K562 (cell line): ENCODE results near the gene USP7. TPM values are rescaled to one million over a fixed set of nuclear protein-coding genes. Genes with fewer than 3 reads are reported as not detected.

Source experiments
- ATAC-seq: fragments of 200-7000 bp; cut with Tn5 transposase; 3 replicates; pipeline ENCODE4 v1.9.1; 2020; ENCODE audit warnings: moderate library complexity
- BruUV-seq: library from RNA; stranded (reverse); fragments of 400-500 nt; replicated peaks from 2 replicates; lab custom pipeline; 2021; lab: Mats Ljungman, UMichigan
- CTCF ChIA-PET: fragments of 300-600 bp; formaldehyde crosslinking; extraction: SDS; loops from one replicate; lab custom pipeline; 2021; ENCODE audit warnings: low intra/inter-chr PET ratio; lab: Yijun Ruan, JAX
- POLR2A ChIA-PET: fragments of 300-600, 350-650 bp; sonication (Branson Sonifier 250); formaldehyde crosslinking; extraction: SDS; loops from one replicate; lab custom pipeline; 2021; ENCODE audit warnings: antibody characterized with exemption, inconsistent platforms; lab: Yijun Ruan, JAX
- DNase-seq, 4 experiments: peaks; one replicate each; pipeline versions ENCODE4 v3.0.0 to v3.0.0-alpha.2; 2011 to 2018; ENCODE audit warnings: low spot score in 3 of 4, mixed read lengths in 3 of 4; ENCODE audit errors: extremely low read depth in 1 of 4
- FAIRE-seq: peaks from 2 replicates; lab custom pipeline; 2011; peaks lifted over from hg19 to GRCh38; lab: Jason Lieb, UNC
- H2AFZ ChIP-seq: 2 replicates; pipeline ENCODE4 v1.6.0; 2011; ENCODE audit warnings: low read depth, low read length, control low read depth, inconsistent platforms
- H3K27ac ChIP-seq: fragments of 200-600 bp; 3 replicates; pipeline ENCODE4 v1.8.0; 2011; ENCODE audit warnings: low read depth, mild to moderate bottlenecking, control low read depth, inconsistent platforms, low read length, moderate library complexity, mixed read lengths; ENCODE audit errors: extremely low read depth
- H3K27me3 ChIP-seq, 2 experiments: fragments of 300-600 bp in 1 of 2; 2 replicates in 1 of 2; 3 replicates in 1 of 2; pipeline versions ENCODE4 v1.6.0 to v1.8.0; 2011; ENCODE audit warnings: inconsistent platforms in 2 of 2, low read length in 2 of 2, mild to moderate bottlenecking in 1 of 2, mixed read lengths in 1 of 2, moderate library complexity in 1 of 2; ENCODE audit not compliant: control insufficient read depth in 2 of 2, insufficient read depth in 2 of 2
- H3K36me3 ChIP-seq: fragments of 300-600 bp; 3 replicates; pipeline ENCODE4 v1.8.0; 2011; ENCODE audit warnings: mild to moderate bottlenecking, low read length, inconsistent platforms; ENCODE audit not compliant: control insufficient read depth, insufficient read depth
- H3K4me1 ChIP-seq, 2 experiments: fragments of 200-600 bp in 1 of 2; replicated peaks in 1 of 2; 2 replicates in 1 of 2; 3 replicates in 1 of 2; pipeline versions ENCODE4 v1.5.1 to v1.8.0; 2011; ENCODE audit warnings: inconsistent platforms in 2 of 2, low read length in 2 of 2, mild to moderate bottlenecking in 1 of 2, mixed read lengths in 1 of 2, moderate library complexity in 1 of 2; ENCODE audit not compliant: control insufficient read depth in 2 of 2, insufficient read depth in 2 of 2
- H3K4me2 ChIP-seq: 2 replicates; pipeline ENCODE4 v1.6.1; 2011; ENCODE audit warnings: low read length, control low read depth, inconsistent platforms, mixed read lengths; ENCODE audit not compliant: insufficient read depth
- H3K4me3 ChIP-seq: fragments of 200-600 bp; sonication (generic), shearing (Covaris generic); 2 replicates; pipeline ENCODE4 v1.5.1; 2016; ENCODE audit warnings: control low read depth, inconsistent platforms
- H3K79me2 ChIP-seq: fragments of 200-600 bp; 3 replicates; pipeline ENCODE4 v1.8.0; 2011; ENCODE audit warnings: low read length, inconsistent platforms; ENCODE audit not compliant: control insufficient read depth, insufficient read depth
- H3K9ac ChIP-seq, 2 experiments: 2 replicates each; pipeline versions ENCODE4 v1.6.0 to v1.6.1; 2011; ENCODE audit warnings: low read depth in 2 of 2, low read length in 2 of 2, control low read depth in 1 of 2, inconsistent platforms in 1 of 2, mild to moderate bottlenecking in 1 of 2, mixed read lengths in 1 of 2; ENCODE audit not compliant: insufficient read depth in 1 of 2
- H3K9me1 ChIP-seq: one replicate; pipeline ENCODE4 v1.6.0; 2011; ENCODE audit warnings: inconsistent platforms, mild to moderate bottlenecking, low read length, moderate library complexity; ENCODE audit not compliant: control insufficient read depth, insufficient read depth
- H3K9me3 ChIP-seq: replicated peaks from 2 replicates; pipeline ENCODE4 v1.5.1; 2011; ENCODE audit warnings: low read depth, low read length, inconsistent platforms; ENCODE audit not compliant: control insufficient read depth, insufficient read depth
- H4K20me1 ChIP-seq: replicated peaks from 2 replicates; pipeline ENCODE4 v1.6.1; 2011; ENCODE audit warnings: low read length, inconsistent platforms, mixed read lengths; ENCODE audit not compliant: control insufficient read depth, insufficient read depth
- BCL6 ChIP-seq: fragments of 250-450 bp; sonication (Bioruptor Pico); IDR thresholded peaks from 2 replicates; pipeline ENCODE4 v1.4.0; 2020
- EP300 ChIP-seq: IDR thresholded peaks from 2 replicates; pipeline ENCODE4 v1.6.1; 2012; ENCODE audit warnings: low read length, improper control_type of control experiment
- L3MBTL2 ChIP-seq: fragments of 450-650 bp; IDR thresholded peaks from 2 replicates; pipeline ENCODE4 v1.6.1; 2016; ENCODE audit warnings: mild to moderate bottlenecking, moderate library complexity
- MTF1 ChIP-seq: fragments of 250-450 bp; sonication (Bioruptor Pico); IDR thresholded peaks from 2 replicates; pipeline ENCODE4 v1.9.0; 2021; ENCODE audit warnings: moderate library complexity, mild to moderate bottlenecking, inconsistent platforms, borderline replicate concordance
- NFIC ChIP-seq: fragments of 450-650 bp; IDR thresholded peaks from 2 replicates; pipeline ENCODE4 v1.6.1; 2017; ENCODE audit warnings: mild to moderate bottlenecking, inconsistent platforms
- OTX1 ChIP-seq: fragments of 450-650 bp; formaldehyde crosslinking; IDR thresholded peaks from 2 replicates; pipeline ENCODE4 v1.4.0; 2022; ENCODE audit warnings: mild to moderate bottlenecking
- PHF8 ChIP-seq: fragments of 200-600 bp; sonication (generic); IDR thresholded peaks from 2 replicates; pipeline ENCODE4 v1.6.1; 2012; ENCODE audit warnings: mixed run types, mild to moderate bottlenecking, inconsistent platforms, low read length, moderate library complexity, borderline replicate concordance
- ZBTB33 ChIP-seq: sonication (generic); formaldehyde crosslinking; IDR thresholded peaks from 2 replicates; pipeline ENCODE4 v1.8.1; 2023; ENCODE audit warnings: mild to moderate bottlenecking, missing genetic modification reagents
- ZNF224 ChIP-seq: sonication (generic); formaldehyde crosslinking; IDR thresholded peaks from 2 replicates; pipeline ENCODE4 v1.8.0; 2022; ENCODE audit warnings: mild to moderate bottlenecking, missing genetic modification reagents
- ZNF232 ChIP-seq: sonication (generic); formaldehyde crosslinking; IDR thresholded peaks from 2 replicates; pipeline ENCODE4 v1.8.0; 2022; ENCODE audit warnings: mild to moderate bottlenecking, missing genetic modification reagents
- WGBS: fragments of 100-300 bp; shearing (Covaris generic); methylation state at CpG from one replicate; pipeline ENCODE4 v1.1.6; 2016; ENCODE audit warnings: low coverage, mixed read lengths; ENCODE audit not compliant: insufficient coverage; ENCODE audit errors: missing lambda C conversion rate; 5-methylcytosine and 5-hydroxymethylcytosine counted together
- in situ Hi-C: fragments of 300-500 bp; cut with MboI; formaldehyde crosslinking; loops from 4 replicates; pipeline ENCODE4 v1.15.0; 2018; ENCODE audit warnings: inconsistent platforms, mixed read lengths
- intact Hi-C: fragments of 100-400 bp; cut with micrococcal nuclease; formaldehyde crosslinking; loops from 2 replicates; pipeline ENCODE4 v1.14.2; 2022
- polyA plus RNA-seq, 8 experiments: library from polyadenylated mRNA; depleted of rRNA in 4 of 8; stranded (reverse) in 5 of 8; unstranded in 3 of 8; fragments of >200 nt; fragmentation: Nextera tagmentation in 2 of 8; fragmentation: Illumina TruSeq in 1 of 8; extraction: Ambion mirVana in 2 of 8; extraction: Trizol in 1 of 8; gene quantifications; 2 replicates each; pipeline versions ENCODE4 v1.2.1 to v1.2.3, GENCODE V29; 2011 to 2014; ENCODE audit warnings: inconsistent platforms in 1 of 8, missing spikeins in 1 of 8
- total RNA-seq, 7 experiments: library from RNA; depleted of rRNA in 6 of 7; stranded (reverse); fragments of >200 nt in 6 of 7; fragmentation: Illumina TruSeq in 2 of 7; extraction: Trizol in 2 of 7; gene quantifications; 2 replicates each; pipeline versions ENCODE4 v1.2.1 to v1.2.3, GENCODE V29; 2011 to 2021; ENCODE audit warnings: low replicate concordance in 1 of 7
- TF ChIP-seq, protein P1 (sequence below): fragments of 450-650 bp; formaldehyde crosslinking; IDR thresholded peaks from 2 replicates; pipeline ENCODE4 v1.4.0; 2022; ENCODE audit warnings: mild to moderate bottlenecking, moderate library complexity
- TF ChIP-seq, protein P2 (sequence below): fragments of 250-450 bp; sonication (Bioruptor Pico); IDR thresholded peaks from 2 replicates; pipeline ENCODE4 v1.9.0; 2021; ENCODE audit warnings: mild to moderate bottlenecking, inconsistent platforms

USP7 gene
- total and polyA plus RNA-seq, 9 of the 15 experiments (the other 6 are each of a cell fraction or from before 2014, with no cell fraction given): 17.1 to 145 (median 57.9) TPM

DNA sequence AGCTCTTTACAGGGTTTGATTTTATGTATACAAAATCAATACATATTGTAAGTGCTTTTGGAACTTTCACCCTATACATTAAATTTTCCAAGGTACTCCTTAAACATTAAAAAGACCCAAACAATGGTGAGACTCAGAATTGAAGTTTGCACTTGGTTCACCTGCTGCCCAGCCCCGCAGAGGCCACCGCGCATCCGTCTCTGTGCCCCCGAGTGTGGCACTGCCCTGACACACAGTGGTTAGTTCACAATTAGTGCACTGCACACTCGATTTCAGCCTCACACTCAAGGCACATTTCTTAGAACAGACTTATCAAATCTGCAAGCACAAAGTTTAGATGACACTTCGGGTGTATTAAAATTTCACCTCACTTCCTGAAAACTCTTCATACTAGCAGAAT lies 38.3 kb downstream of the USP7 start:
- no peak for DNase-seq
- Histone ChIP-seq H3K4me3 (no peak overlapping the region), H4K20me1 (peaks cover 19% of the 10 kb centered on the region), H3K9me3 (no peaks in the 10 kb centered on the region), H3K36me3 (peaks cover 85% of the 10 kb centered on the region), H2AFZ (no peak overlapping the region), H3K9ac (no peak overlapping the region), H3K9me1 (no peaks in the 10 kb centered on the region), H3K4me1 (peaks cover 0 to 8% of the 10 kb centered on the region in 2 experiments; a peak in 1 of 5 replicates), H3K79me2 (peaks cover 60% of the 10 kb centered on the region), H3K27ac (no peak overlapping the region), H3K27me3 (no peaks in the 10 kb centered on the region), H3K4me2 (no peak overlapping the region)
- CTCF ChIA-PET: no interaction called here
- ATAC-seq: no peak
- intact Hi-C loops: no loop called here
- TF ChIP-seq ZNF232 (CRISPR knock-in tag) (no peak), PHF8 (no peak)
- in situ Hi-C loops: no loop called here
- 93% methylated on average over 7 of the region's 7 CpGs for WGBS
- no peak for FAIRE-seq
- BruUV-seq: no TSS peak
- POLR2A ChIA-PET: interaction anchor here (0.6 to 1.4 kb wide), 2 partner anchors 8 to 15 kb away, joined by 3 to 4 read pairs; no protein-coding TSS in a partner anchor

DNA sequence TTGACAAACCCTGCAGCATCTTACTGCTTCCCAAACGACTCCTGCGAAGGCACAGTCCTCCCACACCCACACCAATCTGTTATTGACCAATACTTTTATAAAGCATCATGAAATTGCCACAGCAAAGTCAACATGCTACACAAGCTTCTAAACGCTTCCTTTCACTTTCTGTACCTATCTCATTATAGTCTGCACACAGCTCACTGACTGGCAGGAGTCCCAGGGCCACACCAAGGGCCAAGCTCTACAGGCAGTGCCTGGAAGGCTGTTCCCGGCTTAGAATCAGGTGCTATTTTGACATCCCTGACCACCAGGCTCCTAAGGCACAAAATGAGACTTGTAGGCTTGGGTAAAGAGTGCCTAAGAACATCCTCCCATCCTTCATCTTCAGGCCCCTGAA lies 39.5 kb downstream of the USP7 start:
- Histone ChIP-seq H3K4me1 (peaks cover 0 to 16% of the 10 kb centered on the region in 2 experiments; a peak in 2 of 5 replicates), H3K9me3 (no peaks in the 10 kb centered on the region), H3K36me3 (peaks cover 87% of the 10 kb centered on the region), H3K9me1 (peaks cover 1% of the 10 kb centered on the region), H3K27ac (no peak overlapping the region), H3K4me3 (no peak overlapping the region), H3K4me2 (no peak overlapping the region), H2AFZ (no peak overlapping the region), H4K20me1 (peaks cover 20% of the 10 kb centered on the region), H3K9ac (no peak overlapping the region), H3K79me2 (peaks cover 47% of the 10 kb centered on the region), H3K27me3 (no peaks in the 10 kb centered on the region)
- WGBS: 87% methylated on average over 4 of the region's 4 CpGs
- in situ Hi-C loops (no loop called here), intact Hi-C loops (no loop called here)
- no TSS peak for BruUV-seq
- ChIA-PET POLR2A (interaction anchor here (1.4 kb wide), 1 partner anchor 13 kb away, joined by 4 read pairs; no protein-coding TSS in a partner anchor), CTCF (no interaction called here)
- no peak for FAIRE-seq
- DNase-seq: no peak
- ATAC-seq: no peak
- TF ChIP-seq BCL6 (CRISPR knock-in tag): no peak
- TF ChIP-seq ZNF224 (CRISPR knock-in tag): no peak
- TF ChIP-seq ZBTB33 (CRISPR knock-in tag): no peak
- no peak for TF ChIP-seq L3MBTL2
- TF ChIP-seq, protein P1, sequence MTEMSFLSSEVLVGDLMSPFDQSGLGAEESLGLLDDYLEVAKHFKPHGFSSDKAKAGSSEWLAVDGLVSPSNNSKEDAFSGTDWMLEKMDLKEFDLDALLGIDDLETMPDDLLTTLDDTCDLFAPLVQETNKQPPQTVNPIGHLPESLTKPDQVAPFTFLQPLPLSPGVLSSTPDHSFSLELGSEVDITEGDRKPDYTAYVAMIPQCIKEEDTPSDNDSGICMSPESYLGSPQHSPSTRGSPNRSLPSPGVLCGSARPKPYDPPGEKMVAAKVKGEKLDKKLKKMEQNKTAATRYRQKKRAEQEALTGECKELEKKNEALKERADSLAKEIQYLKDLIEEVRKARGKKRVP: no peak
- no peak for TF ChIP-seq EP300
- TF ChIP-seq OTX1 (CRISPR knock-in tag): no peak
- no peak for TF ChIP-seq MTF1 (CRISPR knock-in tag)
- TF ChIP-seq NFIC: no peak
- TF ChIP-seq, protein P2, sequence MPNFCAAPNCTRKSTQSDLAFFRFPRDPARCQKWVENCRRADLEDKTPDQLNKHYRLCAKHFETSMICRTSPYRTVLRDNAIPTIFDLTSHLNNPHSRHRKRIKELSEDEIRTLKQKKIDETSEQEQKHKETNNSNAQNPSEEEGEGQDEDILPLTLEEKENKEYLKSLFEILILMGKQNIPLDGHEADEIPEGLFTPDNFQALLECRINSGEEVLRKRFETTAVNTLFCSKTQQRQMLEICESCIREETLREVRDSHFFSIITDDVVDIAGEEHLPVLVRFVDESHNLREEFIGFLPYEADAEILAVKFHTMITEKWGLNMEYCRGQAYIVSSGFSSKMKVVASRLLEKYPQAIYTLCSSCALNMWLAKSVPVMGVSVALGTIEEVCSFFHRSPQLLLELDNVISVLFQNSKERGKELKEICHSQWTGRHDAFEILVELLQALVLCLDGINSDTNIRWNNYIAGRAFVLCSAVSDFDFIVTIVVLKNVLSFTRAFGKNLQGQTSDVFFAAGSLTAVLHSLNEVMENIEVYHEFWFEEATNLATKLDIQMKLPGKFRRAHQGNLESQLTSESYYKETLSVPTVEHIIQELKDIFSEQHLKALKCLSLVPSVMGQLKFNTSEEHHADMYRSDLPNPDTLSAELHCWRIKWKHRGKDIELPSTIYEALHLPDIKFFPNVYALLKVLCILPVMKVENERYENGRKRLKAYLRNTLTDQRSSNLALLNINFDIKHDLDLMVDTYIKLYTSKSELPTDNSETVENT (CRISPR knock-in tag): no peak
